IPS-15b (cell line): ENCODE measurements around the gene RASGRF2.

ENCODE experiments used
- H3K27me3 ChIP-seq: one replicate; pipeline ENCODE4 v1.6.1; 2013; ENCODE audit warnings: low read length; ENCODE audit not compliant: control insufficient read depth, insufficient read depth
- H3K36me3 ChIP-seq: one replicate; pipeline ENCODE4 v1.6.1; 2013; ENCODE audit warnings: low read length; ENCODE audit not compliant: control insufficient read depth, insufficient read depth
- H3K4me1 ChIP-seq: one replicate; pipeline ENCODE4 v1.6.1; 2013; ENCODE audit warnings: mild to moderate bottlenecking, low read length; ENCODE audit not compliant: control insufficient read depth, insufficient read depth
- H3K4me3 ChIP-seq: one replicate; pipeline ENCODE4 v1.5.1; 2013; ENCODE audit warnings: low read depth, low read length
- H3K9ac ChIP-seq: one replicate; pipeline ENCODE4 v1.6.1; 2013; ENCODE audit warnings: low read depth, mild to moderate bottlenecking, low read length
- H3K9me3 ChIP-seq: one replicate; pipeline ENCODE4 v1.6.1; 2013; ENCODE audit warnings: mild to moderate bottlenecking, low read length; ENCODE audit not compliant: control insufficient read depth, insufficient read depth

RASGRF2 gene

DNA sequence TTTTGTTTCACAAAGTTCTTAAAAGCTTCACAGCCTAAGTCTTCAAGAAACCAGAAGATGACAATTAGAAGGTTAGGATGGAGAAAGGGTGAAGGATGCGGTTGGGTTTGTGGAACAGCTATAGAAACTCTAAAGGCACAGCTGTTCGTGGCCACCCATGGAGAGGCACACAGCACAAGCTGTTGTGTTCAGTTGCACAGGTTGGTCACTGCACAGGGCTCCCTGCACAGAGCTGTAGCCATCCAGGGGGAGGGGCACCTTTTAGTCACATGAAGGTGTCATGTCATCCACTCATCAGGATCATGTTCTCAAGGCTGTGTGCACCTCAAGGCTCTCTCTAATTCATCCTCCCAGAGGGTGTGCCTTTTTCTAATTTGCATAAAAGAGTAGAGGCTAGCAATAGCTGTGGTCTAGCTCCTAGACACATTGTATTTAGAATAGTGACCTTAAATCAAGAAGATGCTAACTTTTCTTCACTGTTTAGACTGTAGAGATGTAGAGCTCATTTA, 5.0 kb upstream of the RASGRF2 start:
- Histone ChIP-seq H3K36me3 (no peaks in the 10 kb centered on the region), H3K4me1 (peaks cover 25% of the 10 kb centered on the region), H3K4me3 (no peak overlapping the region), H3K9me3 (no peaks in the 10 kb centered on the region), H3K9ac (no peak overlapping the region), H3K27me3 (peaks cover 10% of the 10 kb centered on the region)

DNA sequence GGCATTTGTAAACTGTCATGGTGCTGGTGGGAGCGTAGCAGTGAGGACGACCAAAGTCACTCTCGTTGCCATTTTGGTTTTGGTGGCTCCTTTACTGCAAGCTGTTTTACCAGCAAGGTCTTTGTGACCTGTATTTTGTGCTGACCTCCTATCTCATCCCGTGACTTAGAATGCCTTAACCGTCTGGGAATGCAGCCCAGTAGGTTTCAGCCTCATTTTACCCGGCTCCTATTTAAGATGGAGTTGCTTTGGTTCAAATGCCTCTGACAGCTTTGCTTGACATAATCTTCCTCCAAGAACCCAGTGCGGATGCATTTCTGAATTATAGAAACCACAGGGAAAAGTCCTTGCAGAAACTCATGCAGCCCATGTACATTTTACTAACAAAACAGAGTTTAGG, 3.9 kb upstream of the RASGRF2 start:
- Histone ChIP-seq H3K4me1 (peaks cover 25% of the 10 kb centered on the region), H3K36me3 (no peaks in the 10 kb centered on the region), H3K27me3 (peaks cover 17% of the 10 kb centered on the region), H3K9me3 (no peaks in the 10 kb centered on the region), H3K4me3 (no peak overlapping the region), H3K9ac (no peak overlapping the region)

DNA sequence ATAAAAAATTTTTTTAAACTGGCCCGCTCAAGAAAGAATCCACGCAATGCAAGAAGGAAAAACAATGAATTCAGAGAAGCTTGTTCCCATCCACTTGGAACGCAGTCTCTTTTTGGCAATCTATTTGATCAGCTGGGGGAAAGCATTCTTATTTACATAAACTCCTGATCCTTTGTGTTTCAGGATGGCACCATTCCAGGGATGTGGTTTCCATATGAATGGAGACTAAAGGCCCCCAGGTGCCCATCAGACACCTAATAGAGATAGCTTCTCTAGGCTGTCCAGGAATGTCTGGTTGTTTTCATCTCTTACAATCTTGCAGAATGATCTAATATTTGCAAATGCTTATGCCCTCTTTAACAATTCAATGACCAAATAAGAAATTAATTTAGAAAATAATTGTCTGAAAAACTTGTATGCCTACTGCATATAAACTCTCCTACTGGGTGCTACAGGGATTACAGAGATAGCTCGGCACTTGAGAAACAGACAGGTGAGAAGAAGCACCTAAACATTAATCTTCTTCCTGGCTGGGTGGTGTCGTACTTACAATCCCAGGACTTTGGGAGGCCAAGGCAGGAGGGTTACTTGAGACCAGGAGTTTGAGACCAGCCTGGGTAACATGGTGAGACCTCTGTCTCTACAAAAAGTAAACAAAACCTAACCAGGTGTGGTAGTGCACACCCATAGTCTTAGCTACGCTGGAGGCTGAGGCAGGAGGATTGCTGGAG, 3.0 kb upstream of the RASGRF2 start:
- peaks cover 27% of the 10 kb centered on the region for H3K4me1 ChIP-seq

DNA sequence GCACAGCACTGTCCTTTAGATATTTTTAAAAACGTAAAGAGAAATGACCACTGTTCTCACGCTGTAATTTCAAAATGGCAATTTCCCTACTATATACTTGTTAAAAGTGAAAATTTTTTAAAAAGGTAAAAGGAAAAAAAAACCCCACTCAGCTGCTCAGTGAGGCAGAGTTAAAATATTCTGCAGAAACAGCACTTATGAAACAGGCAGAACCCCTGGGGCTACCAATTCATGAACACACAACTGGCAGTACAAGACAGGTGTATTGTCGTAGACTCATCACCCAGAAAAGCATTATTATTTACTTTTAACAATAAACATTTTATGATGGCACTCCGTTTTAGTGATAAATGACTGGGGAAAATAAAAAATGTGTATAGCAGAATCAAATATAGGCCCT, 1.5 kb upstream of the RASGRF2 start:
- Histone ChIP-seq H3K9ac (no peak overlapping the region), H3K4me1 (peaks cover 31% of the 10 kb centered on the region), H3K27me3 (peaks cover 40% of the 10 kb centered on the region), H3K36me3 (no peaks in the 10 kb centered on the region), H3K9me3 (no peaks in the 10 kb centered on the region), H3K4me3 (no peak overlapping the region)

More for the DNA sequence above, 3.0 kb upstream of the RASGRF2 start:
- H3K9me3 ChIP-seq, result no peaks in the 10 kb centered on the region
- peaks cover 27% of the 10 kb centered on the region for H3K27me3 ChIP-seq
- no peak overlapping the region for H3K9ac ChIP-seq
- no peak overlapping the region for H3K4me3 ChIP-seq
- H3K36me3 ChIP-seq, result no peaks in the 10 kb centered on the region

DNA sequence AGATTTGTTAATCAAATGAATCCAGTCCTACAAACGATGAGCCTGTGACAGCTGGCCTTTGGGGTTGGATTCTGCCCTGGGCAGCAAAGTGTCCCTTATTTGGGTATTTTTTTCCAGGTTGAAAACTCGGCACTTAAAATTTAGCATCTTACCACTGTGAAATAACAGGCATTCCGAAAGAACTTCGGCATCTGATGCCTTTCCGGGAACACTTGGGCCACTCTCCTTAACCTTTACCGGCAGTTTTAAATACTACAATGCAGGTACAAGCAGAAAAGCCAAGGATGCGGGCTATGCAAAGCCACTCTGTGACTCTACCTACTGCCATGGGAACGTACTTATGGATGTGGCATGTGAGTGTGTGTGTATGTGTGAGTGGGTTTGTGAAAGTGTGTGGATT, 1.0 kb upstream of the RASGRF2 start:
- H3K4me1 ChIP-seq, result peaks cover 33% of the 10 kb centered on the region
- H3K36me3 ChIP-seq, result no peaks in the 10 kb centered on the region
- H3K27me3 ChIP-seq, result peaks cover 40% of the 10 kb centered on the region
- H3K9ac ChIP-seq, result no peak overlapping the region
- no peak overlapping the region for H3K4me3 ChIP-seq
- no peaks in the 10 kb centered on the region for H3K9me3 ChIP-seq

DNA sequence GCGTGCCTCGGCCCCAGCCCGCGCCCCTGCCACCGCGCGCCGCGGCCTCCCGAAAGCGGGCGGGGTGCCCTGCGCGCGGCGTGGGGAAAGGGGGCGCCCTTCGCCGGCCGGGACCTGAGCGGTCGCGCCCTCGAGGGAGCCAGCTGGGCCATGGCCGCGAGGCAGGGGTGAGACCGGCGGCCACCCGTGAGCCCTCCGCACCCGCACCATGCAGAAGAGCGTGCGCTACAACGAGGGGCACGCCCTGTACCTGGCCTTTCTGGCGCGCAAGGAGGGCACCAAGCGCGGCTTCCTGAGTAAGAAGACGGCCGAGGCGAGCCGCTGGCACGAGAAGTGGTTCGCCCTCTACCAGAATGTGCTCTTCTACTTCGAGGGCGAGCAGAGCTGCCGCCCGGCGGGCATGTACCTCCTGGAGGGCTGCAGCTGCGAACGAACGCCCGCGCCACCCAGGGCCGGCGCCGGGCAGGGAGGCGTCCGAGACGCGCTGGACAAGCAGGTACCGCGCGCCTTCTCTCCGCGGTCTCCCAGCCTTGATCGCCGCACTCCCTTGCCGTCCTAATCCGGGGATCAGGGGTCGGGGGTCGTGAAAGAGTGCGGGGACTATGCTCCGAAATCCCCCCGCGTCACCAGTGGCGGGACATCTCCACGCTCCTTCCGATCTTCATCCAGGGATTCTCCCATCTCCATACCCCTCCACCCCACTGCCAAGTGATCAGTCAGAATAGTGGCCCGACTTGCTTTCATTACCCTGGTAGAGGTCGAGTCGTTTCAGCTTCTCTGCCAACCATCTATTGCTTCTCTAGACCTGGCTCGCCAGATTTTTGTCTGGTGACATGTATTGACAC, 590 bp downstream of the RASGRF2 start:
- Histone ChIP-seq H3K4me1 (peaks cover 37% of the 10 kb centered on the region), H3K4me3 (peak overlapping the region; percentile 77), H3K36me3 (no peaks in the 10 kb centered on the region), H3K9ac (no peak overlapping the region), H3K27me3 (peaks cover 40% of the 10 kb centered on the region), H3K9me3 (no peaks in the 10 kb centered on the region)

DNA sequence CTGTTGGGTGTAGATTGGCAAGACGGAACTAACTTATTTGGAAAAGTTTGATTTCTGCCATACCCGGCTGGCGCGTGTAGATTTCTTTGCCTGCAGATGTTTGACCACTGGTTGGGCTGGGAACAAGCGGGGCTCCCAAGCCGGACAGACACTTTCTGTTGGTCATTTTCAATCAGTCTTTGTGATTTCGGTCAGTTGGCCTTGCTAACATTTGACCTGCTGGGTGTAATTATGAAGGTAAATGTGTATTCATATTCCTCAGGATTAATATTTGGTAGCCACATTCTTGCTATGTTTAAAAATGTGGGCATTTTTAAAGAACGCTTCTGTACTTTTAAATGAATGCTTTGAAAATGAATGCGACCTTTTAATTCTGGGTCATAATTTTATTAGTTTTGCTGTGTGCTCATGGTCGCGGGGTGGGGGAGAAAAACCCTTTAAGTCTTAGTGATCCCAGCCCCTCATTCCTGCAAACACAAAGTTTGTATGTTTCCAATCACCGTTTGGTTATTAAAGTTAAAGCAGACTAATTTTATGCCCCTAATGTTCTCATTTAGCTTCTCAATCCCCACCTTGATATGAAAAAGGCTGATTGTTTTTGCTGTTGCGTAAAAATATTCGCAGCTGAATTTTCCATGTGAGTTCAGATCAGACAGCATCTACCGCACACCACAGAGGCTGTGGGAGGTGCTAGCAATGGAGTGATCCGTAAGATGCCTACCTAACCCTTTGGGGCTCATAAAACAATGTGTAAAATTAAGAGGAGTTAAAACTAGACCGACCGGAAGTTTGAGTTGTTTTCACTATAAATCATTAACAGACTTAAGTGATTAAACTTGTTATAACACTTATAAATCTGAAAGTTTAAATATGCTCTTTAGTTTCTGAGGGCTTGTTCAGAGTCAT, 1.5 kb downstream of the RASGRF2 start:
- H3K27me3 ChIP-seq, result peaks cover 40% of the 10 kb centered on the region
- no peak overlapping the region for H3K9ac ChIP-seq
- peak overlapping the region; percentile 77 for H3K4me3 ChIP-seq
- no peaks in the 10 kb centered on the region for H3K36me3 ChIP-seq
- H3K4me1 ChIP-seq, result peaks cover 33% of the 10 kb centered on the region
- H3K9me3 ChIP-seq, result no peaks in the 10 kb centered on the region

DNA sequence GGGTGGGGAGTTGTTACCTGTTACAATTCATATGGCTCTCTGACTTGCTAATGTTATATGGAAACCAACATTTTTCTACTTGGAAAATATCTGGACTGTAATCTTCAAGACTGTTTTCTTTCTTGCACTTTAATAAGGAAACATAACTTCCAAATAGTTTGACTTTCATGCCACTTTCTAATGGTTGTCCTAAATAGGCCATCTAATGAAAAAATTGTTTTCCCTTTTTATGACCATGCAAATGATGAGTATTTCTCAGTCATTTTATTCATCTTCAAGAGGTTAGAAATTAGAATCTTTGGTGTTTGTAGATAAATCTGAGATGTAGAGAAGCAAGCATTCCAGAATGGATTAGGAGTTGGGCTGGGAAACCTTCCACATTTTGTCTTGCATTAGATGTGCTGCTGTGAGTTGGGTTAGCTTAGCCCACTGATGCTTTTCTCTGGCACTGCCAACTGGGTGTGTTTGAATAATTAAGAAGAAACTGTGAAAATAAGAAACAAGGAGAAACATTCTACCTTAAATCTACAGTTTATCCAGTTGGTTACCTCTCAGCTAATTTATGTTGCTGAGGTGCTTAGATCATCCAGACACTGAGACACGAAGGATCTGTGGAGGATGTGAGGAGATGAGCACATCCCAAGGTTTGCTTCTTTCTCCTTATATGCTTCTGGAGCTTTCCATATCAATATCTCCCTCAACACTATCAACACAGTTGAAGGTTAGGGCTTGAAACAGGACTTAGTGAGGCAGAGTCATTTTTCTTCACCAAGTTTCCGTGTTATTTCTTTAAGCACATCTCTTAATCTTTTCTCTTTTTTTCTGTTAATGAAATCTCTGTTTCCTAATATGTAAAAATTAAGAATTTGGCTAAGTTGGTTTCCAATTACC, 2.7 kb downstream of the RASGRF2 start:
- peaks cover 33% of the 10 kb centered on the region for H3K4me1 ChIP-seq
- H3K27me3 ChIP-seq, result peaks cover 40% of the 10 kb centered on the region
- H3K4me3 ChIP-seq, result no peak overlapping the region
- no peak overlapping the region for H3K9ac ChIP-seq
- no peaks in the 10 kb centered on the region for H3K36me3 ChIP-seq
- no peaks in the 10 kb centered on the region for H3K9me3 ChIP-seq

DNA sequence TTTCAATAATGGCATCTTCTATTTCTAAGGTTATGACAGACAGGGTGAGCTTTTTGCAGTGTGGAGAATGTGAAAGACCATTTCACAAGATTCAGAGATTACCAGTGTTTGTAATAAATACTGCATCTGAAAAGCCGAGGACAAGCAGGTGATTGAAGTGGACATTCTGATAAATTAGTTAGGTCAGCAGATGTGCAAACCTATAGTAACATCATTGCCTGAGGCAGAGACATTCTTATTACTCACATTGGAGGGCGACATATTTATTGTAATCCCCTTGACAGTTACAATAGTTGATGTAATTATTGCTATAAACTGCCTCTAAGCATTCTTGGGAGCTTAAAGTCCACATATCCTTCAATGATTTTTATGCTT, 3.3 kb downstream of the RASGRF2 start:
- no peak overlapping the region for H3K4me3 ChIP-seq
- H3K36me3 ChIP-seq, result no peaks in the 10 kb centered on the region
- H3K4me1 ChIP-seq, result peaks cover 27% of the 10 kb centered on the region

DNA sequence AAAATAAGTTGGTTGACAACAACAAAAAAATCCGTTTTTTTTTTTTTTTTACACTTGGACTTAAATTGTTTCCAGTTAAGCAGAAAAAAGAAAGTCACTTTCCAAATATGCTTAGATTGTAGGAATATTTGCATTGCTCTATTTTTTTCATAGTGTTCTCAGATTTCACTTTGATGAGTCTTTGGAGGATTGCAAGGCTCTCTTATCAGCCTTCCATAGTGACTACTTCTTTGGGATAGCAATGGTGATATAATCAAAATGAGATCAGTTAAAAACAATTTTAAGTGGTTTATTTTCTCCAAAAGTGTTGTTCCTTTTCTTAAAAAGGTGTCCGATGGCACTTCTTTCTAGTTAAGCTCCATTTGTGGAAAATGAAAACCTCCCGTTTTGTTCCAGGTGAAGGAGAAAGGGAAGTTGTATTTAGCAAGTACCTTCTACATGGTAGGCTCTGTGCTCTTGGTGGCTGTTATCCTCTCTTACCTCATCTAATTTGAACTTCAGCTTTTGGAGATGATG, 3.9 kb downstream of the RASGRF2 start:
- Histone ChIP-seq H3K36me3 (no peaks in the 10 kb centered on the region), H3K4me1 (peaks cover 24% of the 10 kb centered on the region), H3K4me3 (no peak overlapping the region), H3K9me3 (no peaks in the 10 kb centered on the region), H3K9ac (no peak overlapping the region), H3K27me3 (peaks cover 38% of the 10 kb centered on the region)

More for the DNA sequence above, 3.3 kb downstream of the RASGRF2 start:
- Histone ChIP-seq H3K9ac (no peak overlapping the region), H3K27me3 (peaks cover 38% of the 10 kb centered on the region), H3K9me3 (no peaks in the 10 kb centered on the region)
